ENCODE results near the gene COG8. TPM values are rescaled to one million over a fixed set of nuclear protein-coding genes. Genes with fewer than 3 reads are reported as not detected.
"Not testable (repeated sequence)": the region's sequence is repeated elsewhere in the genome, so short reads cannot be mapped to it uniquely, and the experiment has no call there.

COG8 gene
- 10 to 100 TPM; 24.0 to 39.3 (median 27.8) TPM for polyA plus RNA-seq (ENCODE audit: insufficient read length in 4 of 4)

DNA sequence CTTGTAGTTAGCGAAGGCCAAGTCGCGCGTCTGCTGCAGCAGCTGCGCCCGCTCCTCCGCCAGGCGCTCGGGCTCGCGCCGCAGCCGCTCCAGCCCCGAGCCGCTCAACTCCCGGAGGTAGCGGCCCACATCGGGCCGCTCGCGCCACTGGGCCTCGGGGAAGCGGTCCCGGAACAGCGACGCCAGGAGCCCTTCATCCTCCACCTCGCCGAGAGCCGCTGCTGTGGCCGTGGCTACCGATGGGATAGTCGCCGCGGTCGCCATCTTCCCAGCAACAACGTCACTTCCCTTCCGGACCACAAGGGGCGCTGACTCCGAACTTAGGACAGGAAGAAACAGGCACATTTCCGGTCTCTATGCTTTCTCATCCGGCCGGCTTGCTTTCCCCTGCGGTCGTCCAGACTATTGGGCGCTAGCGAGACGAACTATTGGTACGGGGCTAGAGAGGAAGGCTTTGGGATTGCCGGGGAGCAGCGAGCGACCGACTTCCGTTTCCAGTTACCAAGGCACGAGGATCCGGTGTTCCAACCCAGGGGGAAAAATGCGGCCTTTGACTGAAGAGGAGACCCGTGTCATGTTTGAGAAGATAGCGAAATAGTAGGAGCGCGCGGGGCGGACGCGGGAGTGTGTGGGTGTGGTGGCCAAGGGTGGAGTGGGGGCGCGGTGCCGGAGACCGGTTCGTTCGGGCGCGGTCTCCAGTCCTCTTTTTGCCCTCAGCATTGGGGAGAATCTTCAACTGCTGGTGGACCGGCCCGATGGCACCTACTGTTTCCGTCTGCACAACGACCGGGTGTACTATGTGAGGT lies at the start of gene COG8, which contains the start of gene NIP7:
TSS of gene COG8 (minus strand) at position 276 of the 806 bp plus-strand sequence. CDS start at position 264, 12 bp downstream.
TSS of gene NIP7 (plus strand) at position 484 of the 806 bp plus-strand sequence. CDS start at position 542, 58 bp downstream.
- peak; percentile 91 to 97 (median 96) for DNase-seq (ENCODE audit: low read depth in 4 of 4, low spot score in 3 of 4)

DNA sequence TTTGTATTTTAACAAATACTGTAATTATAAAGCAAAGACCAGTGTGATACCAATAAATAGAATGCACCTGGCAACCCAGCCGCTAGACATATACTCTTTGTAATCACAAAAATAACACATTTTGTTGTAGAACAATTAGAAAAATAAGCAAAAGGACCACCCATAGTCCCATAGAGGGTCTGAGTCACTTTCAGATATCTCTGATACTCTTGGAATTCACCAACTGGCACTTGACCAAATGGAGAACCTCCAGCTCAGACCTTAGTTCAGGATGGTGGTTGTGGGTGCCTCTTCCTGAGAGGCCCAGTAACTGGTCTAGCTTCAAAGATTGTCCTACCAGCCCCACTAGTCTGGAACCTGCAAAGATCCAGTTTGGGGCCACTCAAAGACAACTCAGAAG lies 47.2 kb upstream of the COG8 start:
- DNase-seq (ENCODE audit: low read depth in 4 of 4, low spot score in 3 of 4) = no peak

DNA sequence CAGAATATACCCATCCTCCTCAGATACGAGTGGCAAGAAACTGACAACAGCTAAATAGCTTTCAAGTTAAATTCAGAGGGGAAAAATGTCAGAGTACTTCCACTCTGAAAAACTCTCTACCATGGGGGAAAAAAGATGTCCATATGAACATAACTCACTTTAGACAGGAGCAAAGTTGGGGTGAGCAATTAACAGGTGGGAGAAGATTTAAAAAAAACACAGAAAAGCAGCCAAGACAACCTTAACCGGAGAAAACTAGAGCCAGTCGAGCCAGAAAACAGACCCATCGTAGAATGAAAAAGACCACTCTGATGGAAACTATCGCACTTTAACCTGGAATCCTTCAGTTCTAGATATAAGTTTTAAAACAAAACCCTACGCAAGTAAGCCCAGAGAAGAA lies 45.6 kb upstream of the COG8 start:
- no peak for DNase-seq (ENCODE audit: low read depth in 4 of 4, low spot score in 3 of 4)

- DNase-seq (ENCODE audit: low read depth in 4 of 4, low spot score in 3 of 4) = no peak
Observed at GRCh38 chr16:69382421-69382820, 43.1 kb upstream of the COG8 start.

DNA sequence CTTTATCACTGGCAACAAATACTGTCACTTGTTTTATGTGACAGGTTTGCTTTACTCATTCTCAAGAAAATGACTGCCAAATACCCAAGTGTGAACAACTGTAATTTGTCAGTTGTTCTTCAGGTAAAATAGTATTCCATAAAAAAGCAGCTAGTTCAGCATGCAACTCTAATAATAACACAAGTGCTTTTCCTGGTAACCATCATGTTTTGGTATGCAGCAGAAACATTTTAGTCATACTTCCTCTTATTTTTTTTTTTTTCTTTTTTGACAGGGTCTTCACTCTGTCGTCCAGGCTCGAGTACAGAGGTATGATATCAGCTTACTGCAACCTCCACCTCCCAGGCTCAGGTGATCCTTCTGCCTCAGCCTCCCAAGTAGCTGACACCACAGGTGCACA lies 41.9 kb upstream of the COG8 start:
- DNase-seq (ENCODE audit: low read depth in 4 of 4, low spot score in 3 of 4) = no peak

GRCh38 chr16:69378760-69379159 lies 39.4 kb upstream of the COG8 start:
- no peak for DNase-seq (ENCODE audit: low read depth in 4 of 4, low spot score in 3 of 4)

DNA sequence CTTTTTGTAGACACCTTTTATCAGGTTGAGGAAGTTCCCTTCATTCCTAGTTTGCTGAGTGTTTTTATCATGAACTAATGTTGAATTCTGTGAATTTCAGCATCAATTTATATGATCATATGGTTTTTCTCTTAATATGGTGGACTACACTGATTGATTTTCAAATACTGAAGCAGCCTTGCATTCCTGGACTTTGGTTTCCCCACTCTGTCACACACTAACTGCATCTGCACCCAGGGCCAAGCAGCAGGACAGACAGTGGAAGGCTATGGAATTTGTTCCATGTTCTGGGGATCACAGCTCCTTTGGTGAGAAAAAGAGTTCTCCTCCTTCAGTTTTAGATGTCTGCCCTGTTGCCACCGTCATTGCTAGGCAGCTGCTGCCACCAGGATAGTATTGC lies 38.7 kb upstream of the COG8 start:
- no peak for DNase-seq (ENCODE audit: low read depth in 4 of 4, low spot score in 3 of 4)

- no peak for DNase-seq (ENCODE audit: low read depth in 4 of 4, low spot score in 3 of 4)
Observed at GRCh38 chr16:69376393-69377059, 37.2 kb upstream of the COG8 start.

DNA sequence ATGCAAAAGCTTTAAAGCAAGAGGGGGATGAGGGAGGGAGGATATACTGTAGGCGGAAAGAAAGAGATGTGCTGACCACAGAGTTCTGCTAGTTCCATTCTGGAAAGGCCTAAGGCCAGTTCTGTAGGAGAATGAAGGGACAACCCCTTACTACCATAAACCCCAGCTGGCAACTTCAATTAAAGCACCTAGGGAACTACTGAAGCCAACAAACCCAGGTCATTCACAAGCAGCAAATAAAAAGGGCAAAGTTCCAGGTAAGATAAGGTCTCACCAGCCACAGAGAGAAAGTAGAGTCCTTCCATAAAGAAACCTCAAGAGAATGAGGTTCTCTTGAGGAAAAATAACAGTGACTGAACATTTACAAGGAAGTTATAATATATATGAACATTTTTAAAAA lies 33.7 kb upstream of the COG8 start:
- DNase-seq (ENCODE audit: low read depth in 4 of 4, low spot score in 3 of 4) = no peak

- DNase-seq (ENCODE audit: low read depth in 4 of 4, low spot score in 3 of 4) = no peak
Observed at GRCh38 chr16:69371564-69371963, 32.2 kb upstream of the COG8 start.

- no peak for DNase-seq (ENCODE audit: low read depth in 4 of 4, low spot score in 3 of 4)
Observed at GRCh38 chr16:69368866-69369265, 29.5 kb upstream of the COG8 start.

DNA sequence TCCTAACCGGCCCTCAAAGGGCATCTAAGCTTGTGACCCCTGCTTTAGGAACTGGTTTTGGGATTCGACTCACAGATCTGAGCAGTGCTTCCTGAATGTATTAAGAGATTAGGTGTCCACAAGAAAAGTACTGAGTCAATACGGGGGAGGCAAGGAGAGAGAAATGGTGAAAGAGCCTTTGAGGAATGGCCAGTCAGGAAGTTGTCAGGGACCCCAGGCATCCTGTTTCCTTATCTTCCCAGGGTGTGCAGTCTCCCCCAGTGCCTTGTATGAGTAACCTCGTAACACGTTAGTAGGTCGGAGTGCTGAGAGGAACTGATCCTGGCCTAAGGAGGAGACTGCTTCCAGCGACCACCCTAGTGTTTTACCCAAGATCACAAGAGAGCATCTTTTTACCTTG lies 28.6 kb upstream of the COG8 start:
- no peak for DNase-seq (ENCODE audit: low read depth in 4 of 4, low spot score in 3 of 4)

GRCh38 chr16:69366431-69366830 lies 27.1 kb upstream of the COG8 start:
- DNase-seq (ENCODE audit: low read depth in 4 of 4, low spot score in 3 of 4) = no peak

GRCh38 chr16:69365901-69366300 lies 26.5 kb upstream of the COG8 start:
- no peak for DNase-seq (ENCODE audit: low read depth in 4 of 4, low spot score in 3 of 4)

DNA sequence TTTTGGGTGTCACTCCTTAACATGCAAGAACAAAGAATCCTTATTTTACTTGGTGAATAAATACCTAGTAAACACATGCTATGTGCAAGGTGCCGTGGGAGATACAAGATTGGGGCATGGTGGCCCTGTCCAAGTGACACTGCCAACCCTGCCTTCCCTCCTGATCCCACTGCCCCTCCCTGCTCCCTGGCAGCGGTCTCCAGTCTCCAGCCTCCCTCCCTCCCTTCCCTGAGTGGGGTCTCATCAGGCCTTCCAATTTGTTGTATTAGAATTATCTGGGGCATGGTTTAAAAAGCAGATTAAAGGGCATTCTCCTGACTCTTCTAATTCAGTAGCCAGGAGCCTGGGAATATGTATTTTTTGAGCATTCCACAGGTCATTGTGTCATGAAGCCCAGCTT lies 24.7 kb upstream of the COG8 start:
- DNase-seq (ENCODE audit: low read depth in 4 of 4, low spot score in 3 of 4) = no peak

GRCh38 chr16:69363281-69363717 lies 23.9 kb upstream of the COG8 start:
- DNase-seq (ENCODE audit: low read depth in 4 of 4, low spot score in 3 of 4) = no peak

GRCh38 chr16:69360070-69360469 lies 20.7 kb upstream of the COG8 start:
- not testable (repeated sequence) for DNase-seq (ENCODE audit: low read depth in 4 of 4, low spot score in 3 of 4)

GRCh38 chr16:69351309-69352027 lies 12.1 kb upstream of the COG8 start, which contains the start of gene TMED6:
Gene TMED6, minus strand, starts transcription at chr16:69351786. Its CDS starts 33 bp downstream, at chr16:69351753.
- no peak for DNase-seq (ENCODE audit: low read depth in 4 of 4, low spot score in 3 of 4)

GRCh38 chr16:69350536-69351133 lies 11.3 kb upstream of the COG8 start:
- DNase-seq (ENCODE audit: low read depth in 4 of 4, low spot score in 3 of 4) = no peak

DNA sequence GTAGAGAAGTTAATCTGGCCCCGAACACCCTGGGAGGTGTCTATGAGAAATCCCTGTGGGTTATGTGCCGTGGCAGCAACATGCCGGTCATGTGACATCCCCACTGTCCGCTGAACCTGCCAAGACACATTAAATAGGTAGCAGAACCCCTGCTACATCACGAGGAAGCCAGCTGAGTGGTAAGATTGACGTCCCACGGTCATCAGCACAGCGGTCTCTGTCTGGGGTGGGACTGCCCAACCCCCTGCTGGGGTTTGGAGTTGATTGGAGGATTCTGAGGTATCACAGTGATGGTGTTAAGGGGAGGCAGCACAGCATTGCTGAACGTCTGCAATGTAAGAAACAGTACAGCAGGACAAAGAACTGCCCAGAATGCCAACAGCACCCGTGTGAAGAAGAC lies 10.2 kb upstream of the COG8 start:
- no peak for DNase-seq (ENCODE audit: low read depth in 4 of 4, low spot score in 3 of 4)

DNA sequence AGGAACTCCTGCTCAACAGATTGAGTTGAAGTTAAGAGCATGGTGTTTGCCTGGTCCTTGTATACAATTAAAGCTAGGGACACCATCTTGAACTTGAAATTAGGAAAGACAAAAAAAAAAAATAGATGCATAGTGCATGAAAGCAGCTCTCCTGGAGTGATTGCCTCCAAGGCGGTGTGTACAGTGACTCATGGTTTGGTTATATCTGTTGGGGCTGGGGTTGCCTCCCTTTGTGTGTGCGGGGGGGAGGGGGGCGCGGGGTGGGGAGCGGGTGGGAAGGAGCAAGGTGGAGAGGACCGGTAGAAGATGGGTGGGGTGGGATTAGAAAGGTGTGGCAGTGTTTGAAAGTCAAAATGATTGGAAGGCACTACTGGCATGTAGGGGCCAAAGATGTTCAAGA lies 8.9 kb upstream of the COG8 start:
- no peak for DNase-seq (ENCODE audit: low read depth in 4 of 4, low spot score in 3 of 4)
